GM21528 (cell line): ENCODE results near the gene TSHR.
"Not testable (repeated sequence)": the region's sequence is repeated elsewhere in the genome, so short reads cannot be mapped to it uniquely, and the experiment has no call there.

Experiments used
- ATAC-seq: cut with Tn5 transposase; IDR thresholded peaks from one replicate; pipeline ENCODE4 v1.9.1; 2021; ENCODE audit warnings: mild to moderate bottlenecking, moderate library complexity; ENCODE audit not compliant: unreplicated experiment, low FRiP score

Gene TSHR

DNA sequence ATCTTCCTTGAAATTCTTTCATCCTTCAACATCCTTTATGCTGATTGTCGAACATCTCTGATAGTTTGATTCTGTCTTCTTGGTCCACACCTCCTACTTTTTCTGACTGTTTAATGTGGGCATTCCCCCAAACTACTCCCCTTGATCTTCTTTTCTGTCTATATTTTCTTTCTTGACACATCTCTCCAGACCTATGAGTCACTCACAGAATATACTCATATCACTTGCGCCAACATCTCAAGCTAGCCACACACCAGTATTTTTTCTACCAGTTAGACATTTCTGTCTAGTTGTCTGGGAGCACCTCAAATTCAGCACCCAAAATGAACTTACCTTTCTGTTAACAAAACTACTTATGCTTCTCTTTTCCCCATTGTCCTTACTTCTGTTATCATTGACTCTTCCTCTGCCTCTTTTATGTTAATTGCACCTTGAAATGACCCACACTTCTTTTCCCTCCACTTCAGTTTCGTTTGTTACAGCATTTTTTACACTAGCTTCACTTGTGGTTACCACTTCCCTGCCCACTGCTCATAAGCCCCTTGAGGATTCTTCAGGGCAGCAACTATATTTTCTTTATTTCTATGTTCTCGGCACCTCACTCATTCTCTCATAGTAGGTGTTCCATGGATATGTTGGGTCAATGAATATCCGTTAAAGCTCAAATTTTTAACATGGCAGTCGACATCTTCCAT lies 33.5 kb downstream of the TSHR start:
- no peak for ATAC-seq

DNA sequence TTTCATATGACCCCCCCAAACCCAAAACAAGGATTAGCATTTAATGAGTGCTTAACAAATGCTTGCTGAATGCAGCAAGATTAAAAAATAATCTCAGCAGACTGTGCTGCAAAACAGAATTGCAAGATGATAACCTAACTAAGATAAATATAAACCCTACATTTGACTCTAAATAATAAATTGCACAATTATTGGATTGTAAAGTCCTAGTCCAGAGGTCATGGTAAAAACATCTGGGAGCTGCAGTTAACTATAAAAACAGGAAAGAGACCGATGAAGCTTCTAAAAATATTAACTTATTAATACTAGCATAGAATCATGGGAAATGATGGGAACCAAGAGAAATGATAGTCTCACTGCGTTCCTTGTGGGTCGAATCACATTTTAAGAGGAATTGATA lies 37.2 kb downstream of the TSHR start:
- ATAC-seq = no peak

DNA sequence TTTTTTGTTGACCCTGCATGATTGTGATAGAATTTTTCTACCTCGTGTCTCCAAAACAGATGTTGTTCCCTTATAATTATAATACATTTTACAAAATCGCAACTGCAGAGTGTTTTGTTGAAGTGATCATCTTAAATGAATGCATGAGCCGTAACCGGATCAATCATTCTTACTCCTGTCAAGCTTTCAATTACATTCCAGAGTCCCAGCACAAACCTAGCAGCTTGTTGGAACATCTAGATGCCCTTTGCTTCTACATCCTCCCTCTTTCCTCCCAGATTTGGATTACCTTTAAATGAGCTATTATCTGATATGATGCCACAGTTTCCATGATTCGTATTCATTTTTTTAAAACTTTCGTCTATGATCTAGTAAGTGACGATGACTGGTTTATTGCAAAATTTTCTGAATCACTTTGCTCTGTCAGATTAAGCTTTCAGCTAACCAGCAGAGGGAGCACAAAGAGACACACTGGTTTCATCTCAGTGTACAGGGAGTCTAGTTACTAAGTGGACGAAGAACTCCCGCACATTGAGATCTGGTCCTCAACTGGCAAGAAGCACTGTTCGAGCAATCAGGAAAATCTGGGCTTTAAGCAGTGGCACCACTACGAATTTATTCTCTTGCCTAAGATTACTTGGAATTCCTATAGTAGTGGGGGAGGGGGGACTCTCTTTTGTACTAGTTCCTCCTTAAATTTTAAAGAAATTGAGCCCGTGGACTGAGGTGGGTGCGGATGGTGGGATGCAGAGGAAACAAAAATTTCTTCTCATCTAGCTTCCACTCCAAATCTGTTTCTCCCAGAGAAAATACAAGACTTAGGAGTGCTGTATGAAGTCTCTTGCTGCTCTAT lies 40.9 kb downstream of the TSHR start:
- no peak for ATAC-seq

DNA sequence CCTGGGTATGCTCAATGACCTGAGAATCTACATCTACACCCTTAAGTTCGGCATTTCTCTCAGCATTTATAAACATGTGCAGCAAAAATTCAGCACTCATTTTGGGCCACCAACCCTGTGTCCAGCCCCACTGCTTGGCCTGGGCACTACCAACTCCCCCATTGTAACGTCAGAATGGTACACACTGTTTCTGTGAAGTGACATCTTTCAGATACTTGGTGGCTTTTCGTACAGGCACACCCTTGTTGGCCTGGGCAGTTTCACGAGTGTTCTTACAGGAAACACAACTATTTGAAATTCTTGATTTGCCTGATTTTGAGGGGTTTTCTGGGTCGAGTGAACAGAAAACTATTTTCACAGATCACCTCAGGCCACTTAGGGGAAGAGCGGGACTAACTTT lies 46.0 kb downstream of the TSHR start:
- ATAC-seq = no peak

GRCh38 chr14:81004575-81004974 lies 49.2 kb downstream of the TSHR start:
- ATAC-seq = no peak

GRCh38 chr14:81005540-81006228 lies 50.3 kb downstream of the TSHR start:
- ATAC-seq = no peak

GRCh38 chr14:81006266-81006665 lies 50.8 kb downstream of the TSHR start:
- ATAC-seq = no peak

DNA sequence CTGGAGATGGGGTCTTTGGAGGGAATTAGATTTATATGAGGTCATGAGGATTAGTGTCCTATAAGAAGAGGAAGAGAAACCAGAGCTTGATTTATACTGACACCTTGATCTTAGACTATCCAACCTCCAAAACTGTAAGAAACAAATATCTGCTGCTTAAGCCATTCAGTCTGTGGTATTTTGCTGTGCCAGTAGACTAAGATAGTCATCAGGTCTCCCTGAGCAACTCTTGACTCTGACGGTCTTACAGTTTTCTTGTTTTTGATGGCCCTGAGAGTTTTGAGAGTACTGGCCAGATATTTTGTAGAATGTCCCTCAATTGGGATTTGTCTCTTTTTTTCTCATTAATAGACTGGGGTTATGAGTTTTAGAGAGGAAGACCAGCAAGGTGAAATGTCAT lies 51.7 kb downstream of the TSHR start:
- ATAC-seq = no peak

- ATAC-seq = no peak
Measured at GRCh38 chr14:81009346-81009745, 53.9 kb downstream of the TSHR start.

DNA sequence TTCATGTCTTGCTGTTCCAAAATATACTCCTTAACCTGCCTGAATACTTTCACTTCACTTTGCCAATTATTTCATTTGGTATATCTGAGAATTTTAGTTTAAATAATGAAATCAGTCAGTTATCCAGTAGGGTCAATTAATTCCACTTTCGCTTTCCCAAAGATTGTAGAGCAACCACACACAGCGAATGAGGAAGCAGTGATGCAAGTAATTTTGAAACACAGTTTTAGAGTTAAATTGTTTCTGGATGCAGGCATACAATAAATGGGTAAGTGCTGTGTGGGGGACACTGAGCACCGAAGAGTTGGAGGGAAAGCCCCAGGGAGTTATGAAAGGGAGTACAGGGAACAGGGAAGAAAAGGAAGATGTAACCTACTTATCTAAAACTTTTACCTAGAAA lies 62.8 kb downstream of the TSHR start:
- no peak for ATAC-seq

DNA sequence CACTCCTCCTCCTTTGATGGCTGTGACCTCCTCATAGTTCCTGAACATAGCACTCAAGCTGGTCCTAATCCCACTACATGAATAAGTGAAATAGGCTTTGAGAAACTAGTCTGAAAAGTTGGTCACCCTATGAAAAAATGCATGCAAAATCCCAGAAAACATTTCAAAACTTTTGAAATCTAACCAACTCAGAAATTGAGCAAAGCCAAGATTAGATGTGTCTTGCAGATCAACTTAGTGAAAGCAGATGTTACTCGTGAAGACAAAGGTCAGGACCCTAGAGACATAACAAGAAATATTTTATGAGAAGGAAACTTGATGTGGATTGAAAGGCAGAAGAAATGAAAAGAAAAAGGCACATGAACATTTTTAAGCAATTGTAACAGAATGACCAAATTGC lies 63.3 kb downstream of the TSHR start:
- ATAC-seq = no peak

- ATAC-seq = not testable (repeated sequence)
Measured at GRCh38 chr14:81019113-81019512, 63.7 kb downstream of the TSHR start.

- ATAC-seq = no peak
Measured at GRCh38 chr14:81023095-81023710, 67.8 kb downstream of the TSHR start.

GRCh38 chr14:81028461-81028860 lies 73.0 kb downstream of the TSHR start:
- ATAC-seq = no peak

DNA sequence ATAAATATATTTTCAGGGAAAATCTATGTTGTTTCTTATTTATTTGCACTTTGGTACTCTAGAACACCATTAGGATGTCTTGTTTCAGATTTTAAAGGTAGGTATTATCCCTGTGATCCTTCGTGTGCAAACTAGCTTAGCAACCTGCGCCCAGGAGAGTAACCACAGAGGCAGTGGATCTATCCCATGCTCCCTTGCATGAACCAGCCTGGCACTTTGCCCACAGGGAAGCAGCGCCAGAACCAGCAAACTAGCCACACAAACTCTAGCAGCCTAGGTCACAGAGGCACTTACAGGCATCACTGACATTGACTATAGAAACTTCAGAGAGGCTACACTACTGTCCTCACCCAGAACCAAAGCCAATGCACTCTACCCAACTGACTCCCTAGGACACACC lies 76.1 kb downstream of the TSHR start:
- no peak for ATAC-seq

DNA sequence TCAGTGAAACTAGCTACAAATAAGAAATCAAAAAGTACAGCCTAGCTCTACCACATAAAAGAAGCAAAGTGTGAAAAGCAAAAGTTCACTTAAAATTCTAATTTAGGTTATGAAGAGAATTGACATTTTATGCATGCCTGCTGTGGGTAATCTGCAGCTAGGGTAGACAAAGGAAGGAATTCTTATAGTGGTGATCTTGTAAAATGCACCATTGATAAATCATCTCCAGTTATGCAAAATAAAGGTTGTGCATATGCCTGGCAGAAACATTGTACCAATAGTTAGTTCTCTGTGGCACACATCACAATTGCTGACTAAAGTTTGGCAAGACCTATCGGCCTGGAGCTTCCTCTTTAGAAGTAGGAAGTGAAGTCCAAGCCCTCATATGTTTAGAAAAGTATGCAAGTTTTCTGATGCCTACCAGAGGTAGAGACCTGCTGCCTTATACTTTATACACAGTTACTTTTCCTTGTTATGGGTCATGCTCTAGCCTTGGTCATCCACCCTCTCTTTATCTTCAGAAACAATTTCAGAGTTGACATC lies 78.3 kb downstream of the TSHR start:
- no peak for ATAC-seq

GRCh38 chr14:81042438-81042837 lies 87.0 kb downstream of the TSHR start:
- no peak for ATAC-seq

DNA sequence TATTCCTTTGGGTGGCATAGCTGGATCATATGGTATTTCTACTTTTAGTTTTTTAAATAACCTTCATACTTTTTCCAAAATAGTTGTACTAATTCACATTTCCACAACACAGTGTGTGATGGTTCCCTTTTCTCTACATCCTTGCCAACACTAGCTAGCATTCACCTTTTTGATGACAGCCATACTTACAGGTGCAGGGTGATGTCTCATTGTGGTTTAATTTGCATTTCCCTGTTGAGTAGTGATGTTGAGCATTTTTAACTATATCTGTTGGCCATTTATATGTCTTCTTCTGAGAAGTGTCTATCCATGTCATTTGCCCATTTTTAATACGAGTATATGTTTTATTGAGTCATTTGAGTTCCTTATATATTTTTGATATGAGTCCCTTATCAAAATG lies 96.1 kb downstream of the TSHR start:
- ATAC-seq = no peak

GRCh38 chr14:81054057-81054456 lies 98.6 kb downstream of the TSHR start:
- not testable (repeated sequence) for ATAC-seq

GRCh38 chr14:81055971-81056370 lies 100.5 kb downstream of the TSHR start:
- ATAC-seq = no peak

- no peak for ATAC-seq
Measured at GRCh38 chr14:81062380-81062779, 107.0 kb downstream of the TSHR start.
